Measurements from ENCODE around the gene RILPL1.
"Not testable (repeated sequence)": the region's sequence is repeated elsewhere in the genome, so short reads cannot be mapped to it uniquely, and the experiment has no call there.

Gene RILPL1

DNA sequence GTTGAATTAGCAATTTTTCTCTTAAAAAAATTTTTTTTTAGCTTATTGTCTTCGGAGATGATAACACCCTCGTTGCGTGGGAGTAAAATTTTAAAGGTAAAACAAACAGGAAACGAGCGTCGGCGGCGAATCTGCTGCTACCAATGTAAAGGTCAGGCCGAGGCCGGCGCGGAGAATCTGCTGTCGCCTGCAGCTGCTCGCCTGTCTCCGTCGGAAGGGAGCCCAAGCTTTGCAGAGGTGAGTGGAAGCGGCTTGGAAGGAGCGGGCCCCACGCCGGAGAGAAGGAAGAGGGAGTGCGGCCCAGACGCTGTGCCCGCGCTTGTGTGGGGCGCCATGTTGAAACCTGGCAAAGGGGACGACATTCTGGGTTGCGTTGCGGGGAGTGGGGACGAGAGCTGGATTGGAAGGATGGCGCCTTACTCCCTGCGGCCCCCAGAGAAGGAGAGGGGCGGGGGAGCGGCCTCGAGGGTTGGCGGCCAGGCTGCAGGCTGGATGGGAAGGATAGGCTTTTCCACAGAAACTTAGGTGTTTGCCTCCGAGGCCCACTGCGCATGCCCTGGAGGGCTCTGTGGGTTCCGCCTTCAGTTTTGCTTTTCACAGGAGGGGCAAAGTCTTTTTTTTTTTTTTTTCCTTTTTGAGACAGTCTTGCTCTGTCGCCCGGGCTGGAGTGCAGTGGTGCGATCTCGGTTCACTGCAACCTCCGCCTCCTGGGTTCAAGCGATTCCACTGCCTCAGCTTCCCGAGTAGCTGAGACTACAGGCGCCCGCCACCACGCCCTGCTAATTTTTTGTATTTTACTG lies 75.3 kb downstream of the RILPL1 start, which contains the start of gene SNRNP35:
Gene SNRNP35, plus strand, starts transcription at position 160 of the 800 bp plus-strand sequence. CDS start 7,402 bp downstream, outside the sequence.
- no peak for FAIRE-seq

DNA sequence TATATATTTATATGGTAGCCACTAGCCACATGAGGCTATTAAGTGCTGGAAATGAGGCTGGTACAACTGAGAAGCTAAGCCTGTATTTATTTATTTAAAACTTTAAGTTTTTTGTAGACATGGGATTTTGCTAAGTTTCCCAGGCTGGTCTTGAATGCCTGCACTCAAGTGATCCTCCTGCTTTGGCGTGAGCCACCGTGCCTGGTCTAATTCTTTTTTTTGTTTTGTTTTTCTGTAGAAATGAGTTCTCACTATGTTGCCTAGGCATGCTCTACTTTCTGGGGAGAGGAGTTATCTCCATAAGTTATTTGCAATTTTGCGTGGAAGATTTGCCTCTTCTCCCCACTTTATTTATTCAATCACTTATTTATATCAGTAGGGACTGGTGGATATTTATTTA lies 80.4 kb downstream of the RILPL1 start:
- FAIRE-seq, result no peak

DNA sequence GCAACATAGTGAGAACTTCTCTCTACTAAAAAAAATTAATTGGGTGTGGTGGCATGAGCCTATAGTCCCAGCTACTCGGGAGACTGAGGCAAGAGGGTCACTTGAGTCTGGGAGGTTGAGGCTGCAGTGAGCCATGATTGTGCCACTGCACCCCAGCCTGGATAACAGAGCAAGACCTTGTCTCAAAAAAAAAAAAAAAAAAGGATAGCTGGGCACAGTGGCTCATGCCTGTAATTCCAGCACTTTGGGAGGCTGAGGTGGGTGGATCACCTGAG lies 81.3 kb downstream of the RILPL1 start:
- not testable (repeated sequence) for FAIRE-seq

DNA sequence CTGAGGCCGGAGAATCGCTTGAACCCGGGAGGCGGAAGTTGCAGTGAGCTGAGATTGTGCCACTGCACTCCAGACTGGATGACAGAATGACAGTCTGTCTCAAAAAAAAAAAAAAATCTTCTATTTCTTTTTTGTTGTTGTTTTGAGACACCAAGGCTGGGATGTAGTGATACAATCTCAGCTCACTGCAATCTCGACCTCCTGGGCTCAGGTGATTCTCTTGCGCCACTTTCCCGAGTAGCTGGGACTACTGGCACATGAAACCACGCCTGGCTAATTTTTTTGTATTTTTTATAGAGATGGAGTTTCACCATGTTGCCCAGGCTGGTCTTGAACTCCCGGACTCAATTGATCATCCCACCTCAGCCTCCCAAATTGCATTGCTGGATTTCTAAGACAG lies 82.9 kb downstream of the RILPL1 start:
- FAIRE-seq, result no peak

DNA sequence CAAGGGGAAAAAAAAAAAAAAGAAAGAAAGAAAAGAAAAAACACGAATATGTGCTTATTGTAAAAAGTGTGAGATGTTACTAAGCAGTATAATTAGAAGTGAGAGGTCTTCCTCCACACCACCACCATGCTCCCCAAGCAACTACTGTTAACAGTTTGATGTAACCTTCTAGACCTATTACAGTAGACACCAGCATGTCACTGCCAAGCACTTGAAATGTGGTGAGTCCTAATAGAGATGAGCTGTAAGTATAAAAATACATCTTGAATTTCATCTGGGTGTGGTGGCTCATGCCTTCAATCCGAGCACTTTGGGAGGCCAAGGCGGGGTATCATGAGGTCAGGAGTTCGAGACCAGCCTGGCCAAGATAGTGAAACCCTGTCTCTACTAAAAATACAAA lies 83.7 kb downstream of the RILPL1 start:
- FAIRE-seq, result no peak

DNA sequence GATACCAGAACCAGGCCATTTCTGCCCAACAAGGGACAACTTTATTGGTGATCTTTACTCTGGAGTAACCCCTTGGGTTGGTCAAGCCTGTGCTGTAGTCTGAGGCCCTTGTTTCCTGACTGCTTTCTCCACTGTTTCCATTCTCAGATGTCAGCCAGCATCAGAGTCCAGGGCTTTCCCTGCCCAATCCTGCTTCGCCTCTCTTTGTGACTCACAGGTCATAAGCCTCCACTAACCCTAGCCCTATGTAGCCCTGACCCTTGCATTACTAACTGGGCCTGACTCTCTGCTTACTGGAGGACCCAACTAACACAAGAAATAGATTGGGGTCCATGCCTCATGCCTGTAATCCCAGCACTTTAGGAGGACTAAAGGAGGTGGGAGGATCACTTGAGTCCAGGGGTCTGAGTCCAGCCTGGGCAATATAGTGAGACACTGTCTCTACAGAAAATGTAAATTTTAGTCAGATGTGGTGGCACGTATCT lies 84.2 kb downstream of the RILPL1 start:
- FAIRE-seq, result no peak

DNA sequence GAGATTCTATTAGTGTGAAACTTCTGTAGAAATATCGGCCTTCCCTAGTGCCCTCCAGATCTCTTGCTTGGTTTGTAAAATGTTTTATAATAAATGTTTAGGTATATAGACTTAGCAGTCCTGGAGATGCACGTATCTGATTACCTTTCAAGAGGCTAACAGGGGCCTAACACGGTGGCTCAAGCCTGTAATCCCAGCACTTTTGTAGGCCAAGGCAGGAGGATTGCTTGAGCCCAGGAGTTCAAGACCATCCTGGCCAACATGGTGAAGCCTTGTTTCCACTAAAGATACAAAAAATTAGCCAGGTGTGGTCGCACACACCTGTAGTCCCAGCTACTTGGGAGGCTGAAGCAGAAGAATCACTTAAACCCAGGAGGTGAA lies 87.2 kb downstream of the RILPL1 start:
- FAIRE-seq, result no peak

DNA sequence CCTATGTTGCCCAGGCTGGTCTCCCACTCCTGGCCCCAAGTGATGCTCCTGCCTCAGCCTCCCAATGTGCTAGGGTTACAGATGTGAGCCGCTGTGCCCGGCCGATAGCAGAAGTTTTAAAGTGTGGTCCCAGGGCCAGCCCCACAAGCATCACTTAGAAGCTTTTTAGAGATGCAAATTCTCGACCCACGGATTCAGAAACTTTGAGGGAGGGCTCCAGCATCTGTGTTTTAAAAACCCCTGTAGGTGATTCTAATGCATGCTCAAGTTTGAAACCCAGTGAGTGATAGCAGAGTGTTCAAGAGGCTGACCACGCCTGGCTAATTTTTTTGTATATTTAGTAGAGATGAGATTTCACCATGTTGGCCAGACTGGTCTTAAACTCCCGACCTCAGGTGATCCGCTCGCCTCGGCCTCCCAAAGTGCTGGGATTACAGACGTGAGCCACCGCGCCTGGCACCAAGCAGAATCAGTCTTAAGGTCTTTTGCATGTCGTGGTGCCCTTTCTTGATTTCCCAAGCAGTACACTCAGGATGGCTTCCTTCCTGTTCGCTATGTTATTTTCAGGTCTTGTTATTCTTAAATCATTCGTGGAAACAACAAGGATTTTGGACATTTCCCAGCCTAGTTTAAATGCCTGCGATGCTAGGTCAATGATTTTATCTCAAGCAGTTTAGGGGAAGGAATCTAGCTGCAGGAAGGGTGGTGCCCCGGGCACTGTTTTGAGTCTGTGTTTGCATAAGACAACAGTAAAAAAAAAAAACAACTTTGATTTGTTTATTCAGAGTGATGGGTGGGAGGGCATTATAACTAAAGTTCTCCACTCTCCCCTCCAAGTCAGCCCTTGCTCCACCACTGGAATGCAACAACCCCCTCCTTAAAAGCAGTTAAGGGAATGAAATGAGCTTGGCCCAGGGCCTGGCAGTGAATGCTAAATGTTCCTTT lies 87.9 kb downstream of the RILPL1 start:
- no peak for FAIRE-seq

DNA sequence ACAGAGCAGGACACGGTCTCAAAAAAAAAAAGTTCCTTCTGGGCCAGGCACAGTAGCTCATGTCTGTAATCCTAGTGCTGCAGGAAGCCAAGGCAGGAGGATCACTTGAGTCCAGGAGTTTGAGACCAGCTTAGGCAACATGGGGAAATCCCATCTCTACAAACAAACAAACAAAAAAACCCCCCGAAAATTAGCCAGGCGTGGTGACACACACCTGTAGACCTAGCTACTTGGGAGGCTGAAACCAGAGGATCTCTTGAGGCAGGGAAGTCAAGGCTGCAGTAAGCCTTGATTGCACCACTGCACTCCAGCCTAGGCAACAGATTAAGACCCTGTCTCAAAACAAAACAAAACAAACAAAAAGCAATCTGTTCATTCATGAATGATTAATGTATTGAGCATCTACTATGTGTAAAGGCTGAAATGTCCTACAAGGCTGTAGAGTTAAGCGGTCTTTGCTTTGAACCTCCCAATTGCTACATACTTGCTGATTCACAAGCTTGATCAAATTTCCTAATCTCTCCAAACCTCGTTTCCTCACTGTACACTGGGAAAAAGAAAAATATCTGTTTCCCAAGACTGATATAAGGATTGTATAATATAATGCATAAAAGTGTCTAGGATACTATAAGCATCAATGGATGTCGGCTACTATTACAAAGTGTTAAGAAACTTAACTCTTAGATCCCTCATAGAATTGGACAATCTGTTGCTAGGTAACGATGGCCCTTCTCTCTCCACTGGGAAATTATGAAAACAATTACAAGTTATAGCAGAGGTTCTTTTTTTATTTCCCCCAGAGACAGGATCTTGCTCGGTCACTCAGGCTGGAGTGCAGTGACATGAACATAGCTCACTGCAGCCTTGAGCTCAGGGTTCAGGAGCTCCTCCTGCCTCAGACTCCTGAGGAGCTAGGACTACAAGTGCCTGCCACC lies 89.2 kb downstream of the RILPL1 start:
- FAIRE-seq, result no peak

DNA sequence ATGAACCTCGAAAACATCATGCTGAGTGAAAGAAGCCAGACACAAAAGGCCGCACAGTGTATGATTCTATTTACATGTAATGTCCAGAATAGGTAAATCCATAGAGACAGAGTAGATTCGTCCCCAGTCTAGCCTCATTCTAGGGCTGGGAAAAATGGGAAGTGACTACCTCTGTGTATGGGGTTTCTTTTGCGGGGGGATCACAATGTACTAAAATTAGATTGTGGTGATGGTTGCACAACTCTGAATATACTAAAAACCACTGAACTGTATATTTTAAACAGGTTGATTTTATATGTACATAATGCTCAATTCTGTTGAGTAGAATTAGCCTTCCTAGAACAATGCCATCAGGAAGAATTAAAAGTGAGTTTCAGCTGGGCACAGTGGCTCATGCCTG lies 90.7 kb downstream of the RILPL1 start:
- no peak for FAIRE-seq

DNA sequence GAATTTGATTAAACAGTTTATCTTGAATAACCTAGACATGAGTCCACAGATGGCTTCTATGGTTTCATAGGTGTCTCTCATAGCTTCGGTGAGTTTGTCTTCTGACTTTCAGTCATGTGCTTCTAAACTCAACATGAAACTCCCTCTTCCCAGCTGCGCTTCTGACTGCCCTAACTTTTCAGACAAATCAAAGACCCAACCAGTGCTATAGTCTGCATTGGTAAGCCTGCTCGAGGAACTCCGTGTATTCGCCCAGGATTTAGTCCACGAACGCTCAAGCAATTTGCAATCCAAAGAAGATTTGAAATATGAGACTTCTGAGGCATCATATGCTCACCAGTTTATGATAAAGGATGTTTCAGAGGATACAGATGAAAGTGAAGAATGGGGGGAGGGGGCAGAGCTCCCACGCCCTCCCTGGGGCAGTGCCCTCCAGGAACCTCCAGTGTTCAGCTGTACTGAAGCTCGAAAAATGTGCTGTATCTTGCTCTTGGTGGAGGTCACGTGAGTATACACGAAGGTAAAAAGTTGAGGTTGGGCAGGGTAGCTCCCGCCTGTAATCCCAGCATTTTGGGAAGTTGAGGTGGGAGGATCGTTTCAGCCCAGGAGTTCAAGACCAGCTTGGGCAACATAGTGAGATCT lies 91.9 kb downstream of the RILPL1 start:
- no peak for FAIRE-seq

DNA sequence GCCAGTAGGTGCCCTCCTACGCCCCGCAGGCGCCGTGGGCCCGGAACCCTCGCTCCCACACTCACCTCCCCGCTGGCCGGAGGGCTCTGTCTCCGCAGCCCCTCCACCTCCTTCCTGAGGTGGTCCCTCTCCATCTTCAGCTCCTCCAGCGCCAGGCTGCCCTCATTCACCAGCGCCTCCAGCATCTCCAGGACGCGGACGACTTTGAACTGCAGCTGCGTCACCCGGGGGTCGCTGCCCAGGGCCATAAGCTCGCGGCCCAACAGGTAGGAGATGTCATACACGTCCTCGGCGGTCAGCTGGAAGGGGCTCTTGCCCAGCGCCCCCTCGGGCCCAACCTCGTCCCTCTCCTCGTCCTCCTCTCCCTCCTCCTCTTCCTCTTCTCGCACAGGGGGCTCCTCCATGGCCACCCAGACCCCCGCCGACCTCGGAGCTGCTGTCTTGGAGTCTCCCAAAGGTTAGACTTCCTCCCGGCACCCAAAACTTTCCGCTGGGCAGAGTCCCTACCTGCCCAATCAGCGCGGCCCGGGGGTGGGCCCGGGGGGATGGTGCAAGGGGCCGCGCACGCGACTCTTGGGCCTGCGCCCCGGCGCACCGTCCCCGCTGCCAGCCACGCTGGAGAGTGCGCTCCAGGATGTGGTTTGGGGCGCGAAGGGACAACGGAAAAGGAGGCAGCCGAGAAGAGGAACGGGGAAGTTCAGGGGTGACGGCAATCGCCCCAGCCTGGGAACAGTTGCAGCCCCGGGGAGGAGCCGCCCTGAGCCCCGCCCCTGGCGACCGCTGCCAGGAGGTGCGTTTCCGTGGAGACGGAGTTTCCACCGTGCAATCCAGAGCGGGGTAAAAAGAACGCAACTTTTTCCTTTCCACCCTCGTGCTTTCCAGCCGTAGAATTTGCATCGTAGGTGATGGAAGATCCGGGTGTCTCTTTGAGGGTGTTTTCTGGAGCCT lies 97.2 kb downstream of the RILPL1 start, which contains the start of gene RILPL2:
Gene RILPL2, minus strand, starts transcription at position 668 of the 948 bp plus-strand sequence. Its CDS starts 264 bp downstream, at position 404.
- FAIRE-seq, result no peak

DNA sequence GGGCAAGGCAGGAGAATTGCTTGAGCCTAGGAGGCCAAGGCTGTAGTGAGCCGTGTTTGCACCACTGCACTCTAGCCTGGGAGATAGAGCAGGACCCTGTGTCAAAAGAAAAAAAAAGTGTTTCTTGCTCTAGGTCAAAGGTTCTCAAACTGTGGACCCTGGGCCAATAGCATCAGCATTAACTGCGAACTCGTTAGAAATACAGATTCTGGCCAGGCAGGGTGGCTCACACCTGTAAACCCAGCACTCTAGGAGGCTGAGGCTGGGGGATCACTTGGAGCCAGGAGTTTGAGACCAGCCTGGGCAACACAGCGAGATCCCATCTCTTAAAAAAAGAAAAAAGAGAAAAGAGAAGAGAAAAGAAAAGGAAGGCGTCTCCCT lies 97.9 kb downstream of the RILPL1 start:
- no peak for FAIRE-seq

DNA sequence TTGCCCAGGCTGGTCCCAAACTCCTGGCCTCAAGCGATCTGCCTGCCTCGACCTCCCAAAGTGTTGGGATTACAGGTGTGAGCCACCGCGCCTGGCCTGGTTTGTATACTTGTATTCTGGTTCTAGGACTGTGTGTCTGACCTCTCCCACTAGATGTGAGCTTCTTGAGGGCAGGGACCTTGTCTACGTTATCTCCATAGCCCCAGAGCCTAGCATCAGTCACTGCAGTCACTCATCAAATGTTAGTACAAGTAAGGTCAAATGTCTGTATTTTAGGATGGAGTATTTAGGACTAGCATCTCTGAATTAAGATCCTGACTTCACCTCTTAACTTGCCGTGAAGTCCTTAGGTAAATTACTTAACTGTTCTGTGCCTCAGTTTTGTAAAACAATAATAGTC lies 99.9 kb downstream of the RILPL1 start:
- FAIRE-seq, result no peak

DNA sequence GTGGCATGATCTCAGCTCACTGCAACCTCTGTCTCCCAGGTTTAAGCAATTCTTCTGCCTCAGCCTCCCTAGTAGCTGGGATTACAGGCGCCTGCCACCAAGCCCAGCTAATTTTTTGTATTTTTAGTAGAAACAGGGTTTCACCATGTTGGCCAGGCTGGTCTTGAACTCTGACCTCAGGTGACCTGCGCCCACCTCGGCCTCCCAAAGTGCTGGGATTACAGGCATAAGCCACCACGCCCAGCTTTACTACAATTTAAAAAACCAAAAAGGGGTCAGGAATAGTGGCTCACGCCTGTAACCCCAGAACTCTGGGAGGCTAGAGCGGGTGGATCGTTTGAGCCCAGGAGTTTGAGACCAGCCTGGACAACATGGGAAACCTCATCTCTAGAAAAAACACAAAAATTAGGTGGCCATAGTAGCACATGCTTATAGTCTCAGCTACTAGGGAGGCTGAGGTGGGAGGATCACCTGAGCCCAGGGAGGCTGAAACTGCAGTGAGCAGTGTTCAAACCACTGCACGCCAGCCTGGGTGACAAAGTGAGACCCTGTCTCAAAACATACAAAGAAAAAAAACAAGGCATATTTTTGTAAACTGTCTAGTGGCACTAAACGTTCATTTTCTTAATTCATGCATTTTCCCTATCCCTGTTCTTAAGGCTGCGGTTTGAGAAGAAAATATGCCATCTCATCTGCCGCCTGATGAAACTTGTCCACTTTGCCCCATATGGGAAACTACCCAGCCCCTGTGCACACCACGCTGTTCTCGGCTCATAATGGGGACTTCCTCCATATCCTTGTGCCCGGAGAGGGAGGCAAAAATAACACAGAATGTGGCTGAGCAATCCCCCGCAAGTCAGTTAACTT lies 101.3 kb downstream of the RILPL1 start:
- not testable (repeated sequence) for FAIRE-seq

DNA sequence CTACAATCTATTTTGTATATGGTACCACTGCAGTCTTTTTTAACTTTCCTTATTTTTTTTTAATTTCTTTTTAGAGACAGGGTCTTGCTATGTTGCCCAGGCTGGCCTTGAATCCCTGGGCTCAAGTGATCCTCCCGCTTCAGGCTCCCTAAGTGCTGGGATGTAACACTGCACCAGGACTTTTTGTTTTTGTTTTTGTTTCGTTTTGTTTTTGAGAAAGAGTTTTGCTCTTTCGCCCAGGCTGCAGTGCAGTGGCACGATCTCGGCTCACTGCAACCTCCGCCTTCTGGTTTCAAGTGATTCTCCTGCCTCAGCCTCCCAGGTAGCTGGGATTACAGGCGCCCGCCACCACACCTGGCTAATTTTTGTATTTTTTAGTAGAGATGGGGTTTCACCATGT lies 104.4 kb downstream of the RILPL1 start:
- not testable (repeated sequence) for FAIRE-seq

DNA sequence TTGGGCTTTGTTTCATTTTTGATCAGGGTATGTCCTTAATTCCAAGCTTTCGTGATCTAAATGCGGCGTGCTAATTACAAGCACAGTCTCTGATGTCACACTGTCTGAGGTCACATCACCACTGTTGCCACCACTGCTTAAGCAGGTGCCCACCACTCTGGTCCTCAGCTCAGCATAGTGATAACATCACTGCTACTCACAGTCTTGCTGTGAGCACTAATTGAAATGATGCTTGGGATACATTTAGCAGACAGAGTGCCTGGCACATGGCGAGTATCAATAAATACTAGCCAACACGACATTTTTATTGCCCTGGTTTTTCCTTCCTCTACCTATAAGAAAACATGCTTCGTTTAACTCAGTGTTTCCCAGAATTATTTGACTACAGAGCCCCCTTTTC lies 104.9 kb downstream of the RILPL1 start:
- no peak for FAIRE-seq

DNA sequence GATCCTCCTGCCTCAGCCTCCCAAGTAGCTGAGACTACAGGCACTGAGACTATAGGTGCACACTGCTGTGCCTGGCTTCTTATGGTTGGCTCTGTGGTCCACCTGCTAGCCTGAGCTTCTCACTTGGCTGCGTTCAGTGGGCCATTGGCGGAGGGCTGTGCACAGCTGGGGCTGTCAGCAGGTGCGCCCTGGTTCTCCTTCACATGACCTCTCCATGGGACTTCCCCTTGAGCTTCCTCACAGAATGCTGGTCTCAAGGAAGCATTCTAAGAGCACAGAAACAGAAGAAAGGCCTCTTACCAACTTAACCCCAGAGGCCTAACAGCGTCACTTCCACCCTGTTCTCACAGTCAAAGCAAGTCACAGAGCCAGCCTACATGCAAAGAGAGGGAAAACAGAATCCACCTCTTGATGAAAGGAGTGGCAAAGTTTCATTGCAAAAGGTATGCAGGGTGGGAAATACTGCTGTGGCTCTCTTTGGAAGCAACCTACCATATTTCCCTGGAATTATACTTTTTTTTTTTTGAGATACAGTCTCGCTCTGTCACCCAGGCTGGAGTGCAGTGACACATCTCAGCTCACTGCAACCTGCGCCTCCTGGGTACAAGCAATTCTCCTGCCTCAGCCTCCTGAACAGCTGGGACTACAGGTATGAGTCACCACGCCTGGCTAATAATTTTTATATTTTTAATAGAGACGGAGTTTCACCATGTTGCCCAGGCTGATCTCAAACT lies 106.3 kb downstream of the RILPL1 start:
- no peak for FAIRE-seq

DNA sequence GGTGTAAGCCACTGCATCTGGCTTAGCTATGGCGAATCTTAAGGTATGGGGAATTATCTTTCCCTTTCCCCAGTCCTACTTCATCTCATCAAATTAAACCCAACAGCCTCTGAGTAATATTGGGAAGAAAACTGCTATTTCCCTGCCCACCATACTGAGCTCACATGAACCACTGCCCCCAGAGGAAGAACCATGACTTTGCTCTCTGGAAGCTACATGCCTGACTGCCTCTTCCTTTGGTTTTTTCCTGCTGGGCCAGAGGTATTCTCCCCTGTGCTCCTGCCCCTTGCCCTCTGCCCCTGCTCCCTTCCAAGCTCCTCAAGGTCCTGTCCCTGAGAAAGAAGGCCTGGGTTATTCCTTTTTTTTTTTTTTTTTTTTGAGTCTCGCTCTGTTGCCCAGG lies 112.2 kb downstream of the RILPL1 start:
- no peak for FAIRE-seq

Measured in A204.1 (cell line).